Thyroid gland (tissue), 4 donors: Measurements from ENCODE around the gene MRGPRX2.

ENCODE experiments used
- CTCF ChIP-seq, 6 experiments: fragments of 200-600 bp in 3 of 6; fragments of 450-650 bp in 3 of 6; sonication (generic) in 3 of 6; IDR thresholded peaks; one replicate each; pipeline ENCODE4 v1.5.1; 2016 to 2019; ENCODE audit warnings: antibody characterized with exemption in 6 of 6, mild to moderate bottlenecking in 2 of 6, inconsistent platforms in 1 of 6, moderate library complexity in 1 of 6
- POLR2A ChIP-seq, 2 donors: fragments of 450-650 bp; IDR thresholded peaks; one replicate each; pipeline ENCODE4 v1.6.1; 2017; ENCODE audit warnings: antibody characterized with exemption in 2 of 2, mild to moderate bottlenecking in 2 of 2, moderate library complexity in 1 of 2

GRCh38 chr11:19079643-19080440, 19.3 kb upstream of the MRGPRX2 start:
- TF ChIP-seq CTCF (IDR thresholded peaks at IDR 0.05) (no peak), POLR2A (IDR thresholded peaks at IDR 0.05) (no peak)
